H4 (cell line): Measurements from ENCODE around the gene CEPT1. TPM values are rescaled to one million over a fixed set of nuclear protein-coding genes. Genes with fewer than 3 reads are reported as not detected.

Experiments
- DNase-seq: peaks from one replicate; pipeline ENCODE4 v3.0.0-alpha.2; 2015; ENCODE audit warnings: low spot score
- total RNA-seq: library from RNA; depleted of rRNA; stranded (reverse); fragments of >200 nt; shearing (Covaris generic); gene quantifications from 2 replicates; pipeline ENCODE4 v1.2.3, GENCODE V29; 2014

CEPT1 gene
- total RNA-seq, 1 experiment from 2014 or later = 43.6 TPM

GRCh38 chr1:111145963-111146768 is 6.1 kb downstream of the CEPT1 start:
- DNase-seq = no peak

- no peak for DNase-seq
Observed at GRCh38 chr1:111147948-111148347, 7.9 kb downstream of the CEPT1 start.

GRCh38 chr1:111148376-111148881 is 8.4 kb downstream of the CEPT1 start:
- DNase-seq = no peak

- no peak for DNase-seq
Observed at GRCh38 chr1:111151838-111152237, 11.8 kb downstream of the CEPT1 start.

GRCh38 chr1:111154021-111154999 is 14.3 kb downstream of the CEPT1 start:
- no peak for DNase-seq

DNA sequence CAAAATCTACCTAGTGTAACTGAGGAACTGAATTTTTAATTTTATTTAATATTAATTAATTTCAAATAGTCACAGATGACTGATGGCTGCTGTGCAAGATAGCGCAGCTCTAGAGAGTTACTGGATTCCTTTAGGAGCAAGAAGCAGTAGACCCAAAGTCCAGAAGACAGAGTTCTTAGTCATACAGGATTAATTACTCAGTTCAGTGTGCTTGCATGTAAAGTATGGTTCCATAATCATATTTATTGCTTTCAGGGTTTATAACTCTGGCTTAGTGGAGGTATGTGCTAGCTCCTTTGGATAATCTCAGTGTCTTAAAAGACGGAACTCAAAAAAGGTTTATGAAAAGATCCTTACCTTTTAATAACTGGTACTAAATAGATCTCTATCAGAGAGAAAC is 17.4 kb downstream of the CEPT1 start:
- DNase-seq = no peak

GRCh38 chr1:111161843-111162487 is 21.9 kb downstream of the CEPT1 start:
- DNase-seq = no peak

DNA sequence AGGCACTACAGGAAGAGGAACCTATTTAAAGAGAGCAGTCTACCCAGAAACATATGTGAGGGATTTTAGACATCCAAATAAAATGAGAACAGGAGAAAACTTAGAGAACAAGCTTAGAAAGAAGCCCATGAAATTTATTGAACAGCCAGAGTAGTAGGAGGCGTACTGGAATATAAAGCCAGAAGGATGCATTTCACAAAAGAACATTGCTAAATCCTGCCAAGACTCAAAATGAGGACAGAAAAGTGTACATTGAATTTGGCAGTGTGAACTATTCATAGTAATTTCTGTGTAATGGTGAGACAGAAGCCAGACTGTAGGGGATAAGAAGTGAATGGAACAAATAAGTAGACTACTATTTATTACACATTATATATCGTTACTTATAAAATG is 22.5 kb downstream of the CEPT1 start:
- no peak for DNase-seq

DNA sequence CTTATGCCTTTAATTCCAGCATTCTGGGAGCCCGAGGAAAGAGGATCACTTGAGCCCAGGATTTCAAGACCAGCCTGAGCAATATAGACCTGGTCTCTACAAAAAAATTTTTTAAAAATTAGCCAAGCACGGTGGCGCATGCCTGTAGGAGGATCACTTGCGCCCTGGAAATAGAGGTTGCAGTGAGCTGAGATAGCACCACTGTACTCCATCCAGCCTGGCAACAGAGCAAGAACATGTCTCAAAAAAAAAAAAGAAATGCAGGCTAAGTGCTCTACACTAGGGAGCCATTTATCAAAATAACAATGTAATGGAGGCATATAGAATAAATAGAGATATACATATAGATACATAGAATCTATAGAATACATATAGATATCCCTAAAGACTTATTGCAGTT is 23.3 kb downstream of the CEPT1 start:
- no peak for DNase-seq

DNA sequence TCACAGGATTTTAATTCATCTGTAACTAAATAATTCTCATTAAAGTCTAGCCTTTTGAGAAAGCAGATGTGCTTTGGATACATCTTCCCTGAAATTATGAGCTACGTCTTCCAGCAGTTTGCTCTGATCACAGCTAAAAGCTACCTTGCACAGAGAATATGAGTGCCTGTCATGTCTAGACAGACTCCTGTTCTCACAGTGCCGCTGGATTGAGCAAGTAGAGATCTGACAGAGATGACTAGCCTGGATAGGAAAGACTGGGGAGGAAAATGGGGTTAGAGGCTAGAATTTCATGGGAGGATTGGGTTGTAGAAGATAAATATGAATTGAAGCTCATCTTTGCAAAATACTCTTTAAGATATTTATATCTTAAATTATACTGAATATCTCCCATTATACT is 24.1 kb downstream of the CEPT1 start:
- no peak for DNase-seq

DNA sequence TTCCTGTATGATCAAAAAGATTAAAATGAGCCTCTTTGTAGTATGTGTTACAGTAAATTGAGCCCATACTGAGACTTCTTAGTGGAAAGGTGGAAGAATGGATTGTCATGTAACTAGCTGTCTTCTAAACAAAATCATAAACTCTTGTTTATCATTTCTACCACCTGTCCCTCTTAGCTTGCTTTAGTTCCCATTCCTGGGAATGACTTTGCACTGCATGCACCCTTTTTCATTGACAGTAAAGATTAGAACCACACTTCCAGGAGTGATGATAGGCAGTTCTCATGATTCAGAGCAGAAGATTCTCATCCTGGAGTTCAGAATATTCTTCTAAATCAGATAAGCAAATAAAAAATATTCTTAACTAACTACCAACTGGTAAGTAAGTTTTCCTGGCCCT is 32.4 kb downstream of the CEPT1 start:
- no peak for DNase-seq

DNA sequence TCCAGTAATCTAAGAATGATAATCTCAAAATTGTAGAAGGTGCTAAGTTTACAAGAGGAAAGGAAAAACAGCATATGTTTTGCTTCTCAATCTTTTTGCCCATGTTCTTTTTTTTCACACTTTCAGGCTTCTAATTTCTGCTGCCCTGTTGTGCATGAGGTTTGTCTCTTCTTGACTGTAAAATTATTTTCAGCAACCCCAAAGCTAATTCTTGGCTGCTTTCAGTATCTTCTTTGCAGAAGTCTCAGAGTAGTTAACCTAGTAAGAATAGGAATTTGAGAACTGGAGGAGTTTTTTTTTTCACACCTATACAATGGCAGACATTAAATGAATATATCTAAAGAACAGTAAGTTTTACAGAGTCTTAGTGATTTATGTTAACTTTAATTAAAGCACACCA is 34.0 kb downstream of the CEPT1 start:
- no peak for DNase-seq

DNA sequence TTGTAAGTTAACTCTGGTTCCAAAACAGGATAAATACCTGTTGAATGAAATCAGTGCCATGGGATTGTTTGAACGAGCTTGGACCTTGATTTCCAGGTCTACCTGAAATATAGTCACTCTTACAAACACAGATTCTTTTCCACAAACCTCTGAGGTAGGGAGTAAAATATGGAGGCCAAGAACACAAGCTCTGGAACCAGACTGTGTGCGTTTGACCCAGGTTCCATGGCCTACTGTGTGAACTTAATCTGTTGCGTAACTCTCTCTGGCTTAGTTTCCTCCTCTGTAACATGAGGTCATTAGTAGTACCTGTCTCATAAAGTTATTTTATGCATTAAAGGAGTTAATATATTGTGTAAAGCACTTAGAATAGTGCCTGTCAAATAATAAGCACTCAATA is 35.3 kb downstream of the CEPT1 start:
- DNase-seq = no peak

GRCh38 chr1:111176678-111177077 is 36.7 kb downstream of the CEPT1 start:
- no peak for DNase-seq

DNA sequence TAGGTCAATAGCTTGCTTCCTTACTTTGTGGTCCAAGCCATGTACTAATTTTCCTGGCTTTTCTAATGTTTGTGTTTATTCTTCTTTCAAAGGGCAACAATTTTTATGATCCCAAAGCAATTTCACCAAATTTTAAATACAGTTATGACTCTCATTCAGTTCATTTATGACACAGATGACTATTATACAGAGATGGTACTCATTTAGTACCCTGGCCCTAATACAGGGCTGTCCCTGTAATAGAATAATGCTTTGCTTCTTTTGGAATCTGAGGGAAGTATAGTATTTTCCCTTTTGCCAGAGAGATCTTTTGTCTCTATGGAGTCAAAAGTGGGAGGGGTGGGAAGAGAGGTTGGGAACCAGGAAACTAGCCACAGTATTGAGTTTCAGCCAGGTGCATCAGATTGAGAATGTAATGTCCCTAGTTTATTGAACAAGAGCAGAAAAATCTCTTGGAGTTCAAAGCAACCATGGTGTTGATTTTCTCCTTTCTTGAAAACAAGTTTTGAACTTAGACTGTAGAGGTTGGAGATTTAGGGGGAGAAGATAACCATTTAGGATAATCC is 40.0 kb downstream of the CEPT1 start:
- DNase-seq = no peak

DNA sequence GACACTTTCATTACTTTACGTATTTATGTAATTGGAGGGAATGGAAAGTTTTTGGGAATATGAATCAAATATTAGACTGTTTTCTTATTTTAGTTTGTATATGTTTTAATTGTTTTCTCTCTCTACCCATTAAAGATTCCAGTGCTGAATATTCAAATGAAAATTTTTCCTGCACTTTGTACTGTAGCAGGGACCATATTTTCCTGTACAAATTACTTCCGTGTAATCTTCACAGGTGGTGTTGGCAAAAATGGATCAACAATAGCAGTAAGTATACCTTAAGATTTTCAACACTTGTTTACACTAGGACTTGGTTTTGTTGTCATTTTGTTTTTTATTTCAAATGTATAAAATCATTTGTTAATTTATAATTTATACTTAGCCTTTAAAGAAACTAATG is 42.0 kb downstream of the CEPT1 start:
- no peak for DNase-seq

- DNase-seq = no peak
Observed at GRCh38 chr1:111183308-111184069, 43.5 kb downstream of the CEPT1 start.

DNA sequence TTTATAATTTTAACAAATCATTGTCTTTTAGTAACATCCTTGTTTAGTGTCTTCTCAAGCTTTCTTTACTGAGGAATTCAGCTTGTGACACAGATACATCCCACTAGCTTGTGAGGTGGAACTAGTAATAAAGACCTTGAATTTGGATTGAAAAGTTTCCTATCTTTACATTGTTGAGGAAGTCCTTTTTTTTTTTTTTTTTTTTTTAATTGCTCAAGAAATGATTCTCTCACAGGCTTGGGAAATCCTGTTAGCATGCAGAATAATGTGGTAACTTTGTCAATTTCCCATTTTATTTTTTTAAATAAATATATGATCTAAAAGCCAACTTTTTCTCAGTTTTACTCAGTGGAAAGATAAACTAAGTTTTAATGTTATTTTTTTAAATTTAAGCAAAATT is 44.6 kb downstream of the CEPT1 start:
- no peak for DNase-seq

DNA sequence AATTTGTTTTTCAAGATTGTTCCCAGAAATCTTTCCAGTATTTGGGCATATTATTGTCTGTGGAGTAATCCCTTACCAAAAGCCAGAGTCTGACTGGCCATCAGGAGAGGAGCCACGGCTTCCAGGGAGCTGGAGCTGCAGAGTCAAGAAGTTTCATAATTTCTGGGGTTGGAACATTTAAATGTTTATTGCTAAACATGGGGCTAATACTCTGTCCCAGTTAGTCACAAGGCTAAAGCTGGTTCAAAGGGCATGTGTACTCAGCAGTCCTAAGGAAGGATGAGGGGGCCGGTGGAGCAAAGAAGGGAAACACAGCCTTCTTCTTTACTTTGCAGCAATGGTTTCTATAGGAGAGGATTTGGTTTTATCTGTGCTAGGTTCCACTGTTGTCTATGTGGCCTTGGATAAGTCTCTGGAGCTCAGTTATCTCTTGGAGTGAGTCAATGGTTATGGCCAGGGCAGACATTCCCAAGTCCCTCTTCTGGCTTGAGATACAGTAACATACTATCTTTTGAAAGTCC is 51.0 kb downstream of the CEPT1 start:
- DNase-seq = no peak

- DNase-seq = no peak
Observed at GRCh38 chr1:111191496-111191895, 51.5 kb downstream of the CEPT1 start.

DNA sequence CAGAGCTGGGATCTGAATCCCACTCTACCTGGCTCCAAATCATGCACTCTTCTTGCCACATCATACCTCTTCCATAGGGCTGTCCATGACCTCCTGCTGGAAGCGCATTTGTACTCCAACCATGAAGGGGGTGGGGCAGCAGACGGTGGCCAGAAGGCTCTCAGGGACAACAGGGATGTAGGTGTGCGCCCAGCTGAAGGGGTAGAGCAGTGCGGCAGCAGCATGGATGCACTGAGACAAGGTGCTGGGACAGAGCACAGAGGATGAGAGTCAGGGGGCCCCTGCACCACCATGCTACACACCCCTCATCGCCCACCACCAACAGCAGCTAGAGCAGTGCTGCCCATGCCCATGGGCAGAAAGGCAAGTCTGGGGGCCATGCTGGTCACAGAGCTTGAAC is 52.1 kb downstream of the CEPT1 start:
- no peak for DNase-seq
